SK-N-SH treated with all-trans-retinoic acid at 6 μM for 48 hours (cell line): ENCODE measurements around the gene ABHD2.

Experiments used
- PATZ1 ChIP-seq: fragments of 250-450 bp; sonication (Bioruptor Pico); IDR thresholded peaks from 2 replicates; pipeline ENCODE4 v1.8.0; 2020; ENCODE audit warnings: mild to moderate bottlenecking, moderate library complexity, borderline replicate concordance
- TOX ChIP-seq: fragments of 250-450 bp; sonication (Bioruptor Pico); IDR thresholded peaks from 2 replicates; pipeline ENCODE4 v1.8.0; 2021; ENCODE audit warnings: mild to moderate bottlenecking, moderate library complexity, borderline replicate concordance
- ZNF70 ChIP-seq: fragments of 450-650 bp; formaldehyde crosslinking; IDR thresholded peaks from 2 replicates; pipeline ENCODE4 v1.5.0; 2020; ENCODE audit warnings: mild to moderate bottlenecking, moderate library complexity

DNA sequence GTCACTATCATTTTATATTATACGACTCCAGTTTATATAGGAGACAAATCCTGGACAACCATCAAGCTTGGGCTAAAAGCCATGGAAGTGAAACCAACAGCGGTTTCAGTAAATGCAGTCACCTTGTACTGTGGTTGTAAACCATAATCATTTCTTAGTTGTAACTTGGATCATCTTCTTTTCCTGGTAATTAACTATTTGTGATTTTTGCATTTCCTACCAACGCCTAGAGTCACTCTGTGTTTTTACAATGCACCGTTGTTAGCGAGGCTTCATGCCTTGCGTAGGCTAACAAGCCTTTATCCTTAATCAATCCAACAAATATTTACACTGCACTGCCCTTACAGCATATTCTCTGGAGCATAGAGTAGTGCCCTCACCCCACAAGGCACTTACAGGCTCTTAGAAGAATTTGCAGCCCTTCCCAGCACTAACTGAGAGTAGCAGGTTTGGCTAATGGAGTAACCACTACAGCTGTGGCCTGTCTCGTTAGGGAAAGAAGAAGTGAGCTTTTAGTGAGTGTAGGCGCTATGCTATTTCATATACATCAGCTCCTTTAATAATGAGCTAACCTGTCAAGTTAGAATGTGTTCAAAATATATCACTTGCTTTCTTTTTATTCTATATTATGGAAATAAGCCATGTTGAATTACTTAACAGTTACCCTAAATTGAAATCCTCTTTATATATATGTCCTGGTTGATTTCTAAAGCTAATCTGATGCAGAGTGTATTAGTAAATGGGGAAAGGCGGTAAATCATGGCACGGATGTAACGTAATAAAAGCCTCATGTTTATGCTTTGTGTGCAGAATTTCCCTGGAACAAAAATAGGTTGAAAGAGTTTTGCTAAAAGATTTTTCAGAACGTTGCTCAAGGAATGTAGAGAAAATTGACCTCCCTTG is 62.8 kb downstream of the ABHD2 start:
- TF ChIP-seq ZNF70 (no peak), PATZ1 (CRISPR knock-in tag) (no peak), TOX (CRISPR knock-in tag) (no peak)
